HK-2 (cell line): ENCODE data around the gene CDK13.
"Not testable (repeated sequence)": the region's sequence is repeated elsewhere in the genome, so short reads cannot be mapped to it uniquely, and the experiment has no call there.

Source experiments
- DNase-seq: peaks from one replicate; pipeline ENCODE4 v3.0.0-alpha.2; 2018; ENCODE audit not compliant: unreplicated experiment

The CDK13 gene

DNA sequence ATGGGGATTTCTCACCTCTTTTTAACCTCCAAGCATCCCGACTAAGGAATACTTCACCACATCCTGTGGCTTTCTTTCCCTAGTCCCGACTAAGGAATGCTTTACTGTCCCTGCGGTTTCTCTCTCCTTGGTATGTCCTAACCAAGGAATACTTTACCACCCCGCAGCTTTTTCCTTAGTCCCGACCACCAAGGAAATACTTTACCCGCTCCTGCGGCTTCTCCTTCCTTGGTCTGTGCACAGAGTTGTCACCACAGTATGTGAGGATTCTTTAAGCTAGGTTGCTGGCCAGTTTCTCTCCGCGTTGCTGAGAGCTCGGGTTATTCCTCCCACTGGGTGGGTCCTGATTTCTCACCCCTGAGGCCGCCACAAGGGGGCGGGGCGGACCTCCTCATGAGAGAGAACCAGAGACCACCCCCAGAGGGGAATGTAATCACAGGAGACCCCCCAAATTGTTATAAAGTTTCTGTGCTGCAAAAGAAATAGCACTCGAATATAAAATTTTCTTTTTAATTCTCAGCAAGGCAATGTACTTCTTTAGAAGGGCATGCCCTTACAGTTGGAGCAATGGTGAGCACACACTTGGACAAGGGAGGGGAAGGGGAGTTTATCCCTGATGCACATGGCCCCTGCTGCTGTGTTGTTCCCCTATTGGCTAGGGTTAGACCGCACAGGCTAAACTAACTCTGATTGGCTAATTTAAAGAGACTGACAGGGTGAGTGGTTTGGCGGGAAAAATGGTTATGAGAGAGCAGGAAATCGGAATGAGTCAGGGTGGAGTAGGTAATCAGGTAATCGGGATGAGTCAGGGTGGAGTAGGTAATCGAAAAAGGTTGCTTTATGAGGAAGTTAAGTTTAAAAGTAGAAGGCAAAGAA, 197.6 kb downstream of the CDK13 start:
- peak; percentile 58 for DNase-seq

DNA sequence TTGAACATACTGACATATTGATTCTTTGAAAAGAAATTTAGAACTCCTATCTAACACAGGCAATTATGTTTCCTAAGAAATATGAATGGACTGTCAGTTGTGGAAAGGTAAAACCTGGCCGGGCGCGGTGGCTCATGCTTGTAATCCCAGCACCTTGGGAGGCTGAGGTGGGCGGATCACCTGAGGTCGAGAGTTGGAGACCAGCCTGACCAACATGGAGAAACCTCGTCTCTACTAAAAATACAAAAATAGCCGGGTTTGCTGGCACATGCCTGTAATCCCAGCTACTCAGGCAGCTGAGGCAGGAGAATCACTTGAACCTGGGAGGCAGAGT, 198.2 kb downstream of the CDK13 start:
- DNase-seq = not testable (repeated sequence)

DNA sequence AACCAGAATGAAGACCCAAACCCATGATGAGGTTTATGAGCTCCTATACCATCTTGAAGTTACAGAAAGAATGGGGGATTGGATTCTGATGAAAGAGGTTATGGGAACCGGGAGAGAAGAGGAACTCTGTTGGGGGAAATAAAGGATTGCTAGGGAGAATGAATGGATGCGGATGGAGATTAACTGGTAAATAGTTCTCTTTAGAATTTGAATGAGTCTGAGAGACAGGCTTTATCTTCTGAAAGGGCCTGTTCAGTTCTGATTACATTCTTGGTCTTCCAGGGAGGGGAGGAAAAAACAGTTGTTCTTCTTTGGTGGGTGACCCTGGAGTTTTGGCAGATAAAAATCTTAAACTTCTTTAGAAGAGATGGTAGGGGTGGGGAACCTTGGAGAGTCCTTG, 198.6 kb downstream of the CDK13 start:
- no peak for DNase-seq
